ENCODE results near the gene IFT27. TPM values are rescaled to one million over a fixed set of nuclear protein-coding genes. Genes with fewer than 3 reads are reported as not detected.

IFT27 gene
- polyA plus RNA-seq, 1 donor (not counting 4 experiments of a cell fraction or from before 2014, with no cell fraction given), result 18.5 TPM

DNA sequence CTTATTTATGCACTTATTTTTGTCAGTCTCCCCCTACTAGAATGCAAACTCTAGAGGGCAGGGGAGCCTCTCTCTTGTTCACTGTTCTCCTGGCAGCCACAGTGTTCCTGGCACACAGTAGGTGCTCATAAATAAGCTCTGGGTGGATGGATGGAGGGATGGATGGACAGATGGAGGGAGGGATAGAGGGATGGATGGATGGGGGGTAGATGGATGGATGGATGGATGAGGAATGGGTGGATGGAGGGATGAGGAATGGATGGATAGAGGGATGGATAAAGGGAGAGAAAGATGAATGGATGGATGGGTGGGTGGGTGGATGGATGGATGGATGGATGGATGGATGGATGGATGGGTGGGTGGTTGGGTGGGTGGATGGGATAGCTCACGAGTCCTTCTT, 27.4 kb upstream of the IFT27 start:
- no peak overlapping the region for H3K4me2 ChIP-seq (ENCODE audit: control insufficient read depth, extremely low read depth, insufficient read depth, low read depth, low read length)
- no peak overlapping the region for H3K27ac ChIP-seq (ENCODE audit: control insufficient read depth, insufficient read depth, low read length)
- no peak overlapping the region for H2AFZ ChIP-seq (ENCODE audit: control insufficient read depth, low read length)
- H4K20me1 ChIP-seq (ENCODE audit: control insufficient read depth, extremely low read depth, insufficient read depth, low read length), result no peaks in the 10 kb centered on the region
- no peaks in the 10 kb centered on the region for H3K4me1 ChIP-seq (ENCODE audit: control insufficient read depth, extremely low read depth, insufficient read depth, low read length)
- H3K9ac ChIP-seq (ENCODE audit: control insufficient read depth, extremely low read depth, insufficient read depth, low read length), result no peak overlapping the region
- peaks cover 14% of the 10 kb centered on the region for H3K27me3 ChIP-seq (ENCODE audit: control insufficient read depth, extremely low read depth, insufficient read depth, low read length)
- no peaks in the 10 kb centered on the region for H3K9me3 ChIP-seq (ENCODE audit: control insufficient read depth, low read depth, low read length)
- no peaks in the 10 kb centered on the region for H3K36me3 ChIP-seq (ENCODE audit: control insufficient read depth in 2 of 2, extremely low read depth in 1 of 2, insufficient read depth in 2 of 2, low read length in 2 of 2)
- TF ChIP-seq EZH2 (IDR thresholded peaks at IDR 0.05; ENCODE audit: low read length) (no peak), CTCF (optimal IDR thresholded peaks at IDR 0.05 in 1 of 3, IDR thresholded peaks at IDR 0.05 in 1 of 3, conservative IDR thresholded peaks at IDR 0.05 in 1 of 3; ENCODE audit: extremely low read depth in 1 of 3, insufficient read depth in 2 of 3, low read length in 3 of 3) (no peak)
- H3K4me3 ChIP-seq (ENCODE audit: control insufficient read depth in 2 of 3, extremely low read depth in 1 of 3, insufficient read depth in 2 of 3, low read depth in 1 of 3, low read length in 3 of 3), result no peak overlapping the region
- H3K79me2 ChIP-seq (ENCODE audit: control insufficient read depth, insufficient read depth, low read length), result no peaks in the 10 kb centered on the region
- DNase-seq (ENCODE audit: low read depth, low spot score) (no peak), FAIRE-seq (no peak)
- dilution Hi-C loops (cut with MboI; ENCODE audit: extremely low pct_ligation_motif_present, low sequenced_read_pairs), result no loop called here
- no peaks in the 10 kb centered on the region for H3K9me1 ChIP-seq (ENCODE audit: control insufficient read depth, extremely low read depth, insufficient read depth, low read length)

- TF ChIP-seq EZH2 (IDR thresholded peaks at IDR 0.05; ENCODE audit: low read length), result no peak
- no peak for TF ChIP-seq CTCF (optimal IDR thresholded peaks at IDR 0.05 in 1 of 3, IDR thresholded peaks at IDR 0.05 in 1 of 3, conservative IDR thresholded peaks at IDR 0.05 in 1 of 3; ENCODE audit: extremely low read depth in 1 of 3, insufficient read depth in 2 of 3, low read length in 3 of 3)
- dilution Hi-C loops (cut with MboI; ENCODE audit: extremely low pct_ligation_motif_present, low sequenced_read_pairs), result no loop called here
- H2AFZ ChIP-seq (ENCODE audit: control insufficient read depth, low read length), result no peak overlapping the region
- H3K27ac ChIP-seq (ENCODE audit: control insufficient read depth, insufficient read depth, low read length), result no peak overlapping the region
- H4K20me1 ChIP-seq (ENCODE audit: control insufficient read depth, extremely low read depth, insufficient read depth, low read length), result no peaks in the 10 kb centered on the region
- H3K4me2 ChIP-seq (ENCODE audit: control insufficient read depth, extremely low read depth, insufficient read depth, low read depth, low read length), result no peak overlapping the region
- no peaks in the 10 kb centered on the region for H3K4me1 ChIP-seq (ENCODE audit: control insufficient read depth, extremely low read depth, insufficient read depth, low read length)
- no peaks in the 10 kb centered on the region for H3K79me2 ChIP-seq (ENCODE audit: control insufficient read depth, insufficient read depth, low read length)
- no peak overlapping the region for H3K9ac ChIP-seq (ENCODE audit: control insufficient read depth, extremely low read depth, insufficient read depth, low read length)
- no peaks in the 10 kb centered on the region for H3K9me1 ChIP-seq (ENCODE audit: control insufficient read depth, extremely low read depth, insufficient read depth, low read length)
- DNase-seq (ENCODE audit: low read depth, low spot score), result no peak
- no peak overlapping the region for H3K4me3 ChIP-seq (ENCODE audit: control insufficient read depth in 2 of 3, extremely low read depth in 1 of 3, insufficient read depth in 2 of 3, low read depth in 1 of 3, low read length in 3 of 3)
- no peak for FAIRE-seq
- no peaks in the 10 kb centered on the region for H3K9me3 ChIP-seq (ENCODE audit: control insufficient read depth, low read depth, low read length)
- H3K27me3 ChIP-seq (ENCODE audit: control insufficient read depth, extremely low read depth, insufficient read depth, low read length), result peaks cover 21% of the 10 kb centered on the region
- no peaks in the 10 kb centered on the region for H3K36me3 ChIP-seq (ENCODE audit: control insufficient read depth in 2 of 2, extremely low read depth in 1 of 2, insufficient read depth in 2 of 2, low read length in 2 of 2)
These were observed 22.8 kb upstream of the IFT27 start for GRCh38 chr22:36798674-36799066.
